ENCODE data around the gene CHRNB4.

- TF ChIP-seq CTCF (IDR thresholded peaks at IDR 0.05) (peak; percentile 41 to 57 (median 47)), POLR2A (IDR thresholded peaks at IDR 0.05) (no peak)
Observed at GRCh38 chr15:78638658-78639314, 2.2 kb downstream of the CHRNB4 start.
